CD14-positive monocyte (primary cell): ENCODE measurements around the gene GALNT12. TPM values are rescaled to one million over a fixed set of nuclear protein-coding genes. Genes with fewer than 3 reads are reported as not detected.

ENCODE experiments used
- DNase-seq, 3 donors: peaks; one replicate each; pipeline ENCODE4 v3.0.0-alpha.2; 2011 to 2022
- H2AFZ ChIP-seq: 2 replicates; pipeline ENCODE4 v1.6.0; 2012; ENCODE audit warnings: mild to moderate bottlenecking, low read depth, low read length, inconsistent platforms; ENCODE audit not compliant: insufficient read depth, poor library complexity, severe bottlenecking
- H3K27ac ChIP-seq, 2 donors: 1 replicate in 1 of 2; 2 replicates in 1 of 2; pipeline ENCODE4 v1.5.1; 2012 to 2013; ENCODE audit warnings: low read length in 2 of 2, control low read depth in 1 of 2, inconsistent platforms in 1 of 2, low read depth in 1 of 2, mild to moderate bottlenecking in 1 of 2
- H3K27me3 ChIP-seq, 2 donors: one replicate each; pipeline versions ENCODE4 v1.6.0 to v1.6.1; 2011 to 2013; ENCODE audit warnings: low read length in 2 of 2; ENCODE audit not compliant: control insufficient read depth in 2 of 2, insufficient read depth in 2 of 2
- H3K36me3 ChIP-seq, 2 donors: replicated peaks in 1 of 2; 1 replicate in 1 of 2; 2 replicates in 1 of 2; pipeline versions ENCODE4 v1.5.1 to v1.6.1; 2012 to 2013; ENCODE audit warnings: low read length in 2 of 2, control low read depth in 1 of 2, inconsistent platforms in 1 of 2, mild to moderate bottlenecking in 1 of 2; ENCODE audit not compliant: insufficient read depth in 2 of 2, control insufficient read depth in 1 of 2
- H3K4me1 ChIP-seq, 2 donors: 1 replicate in 1 of 2; 2 replicates in 1 of 2; pipeline versions ENCODE4 v1.5.1 to v1.6.1; 2012 to 2013; ENCODE audit warnings: low read length in 2 of 2, control low read depth in 1 of 2, inconsistent platforms in 1 of 2, mild to moderate bottlenecking in 1 of 2, moderate library complexity in 1 of 2; ENCODE audit not compliant: insufficient read depth in 2 of 2, control insufficient read depth in 1 of 2
- H3K4me2 ChIP-seq: replicated peaks from 2 replicates; pipeline ENCODE3; 2012; ENCODE audit warnings: low read length, moderate library complexity, mild to moderate bottlenecking; ENCODE audit not compliant: poor library complexity, severe bottlenecking; ENCODE audit errors: extremely low read depth
- H3K4me3 ChIP-seq, 3 experiments: fragments of 200-600 bp in 1 of 3; sonication (generic) in 1 of 3; replicated peaks in 1 of 3; 1 replicate in 2 of 3; 2 replicates in 1 of 3; pipeline ENCODE4 v1.5.1; 2011 to 2013; ENCODE audit warnings: low read length in 3 of 3, mild to moderate bottlenecking in 3 of 3, control low read depth in 2 of 3, low read depth in 2 of 3, inconsistent platforms in 1 of 3, moderate library complexity in 1 of 3
- H3K79me2 ChIP-seq: 2 replicates; pipeline ENCODE4 v1.6.0; 2012; ENCODE audit warnings: mild to moderate bottlenecking, control low read depth, inconsistent platforms, low read length, moderate library complexity; ENCODE audit not compliant: insufficient read depth
- H3K9ac ChIP-seq: 2 replicates; pipeline ENCODE4 v1.6.0; 2017; ENCODE audit warnings: low read length, mild to moderate bottlenecking; ENCODE audit not compliant: insufficient read depth, poor library complexity, severe bottlenecking
- H3K9me3 ChIP-seq, 2 donors: replicated peaks in 1 of 2; 1 replicate in 1 of 2; 2 replicates in 1 of 2; pipeline versions ENCODE4 v1.5.1 to v1.6.1; 2012 to 2013; ENCODE audit warnings: low read length in 2 of 2, control low read depth in 1 of 2; ENCODE audit not compliant: control insufficient read depth in 1 of 2, insufficient read depth in 1 of 2
- H4K20me1 ChIP-seq: 2 replicates; pipeline ENCODE4 v1.6.0; 2012; ENCODE audit warnings: mild to moderate bottlenecking, low read length, control low read depth, moderate library complexity; ENCODE audit not compliant: insufficient read depth
- H3K27ac Mint-ChIP-seq, 7 donors: one replicate each; pipeline ENCODE4 v1.8.0; 2020; ENCODE audit warnings: mild to moderate bottlenecking in 7 of 7, mixed read lengths in 7 of 7, moderate library complexity in 6 of 7, inconsistent platforms in 2 of 7
- H3K27me3 Mint-ChIP-seq, 3 donors: one replicate each; pipeline ENCODE4 v1.8.0; 2021 to 2022; ENCODE audit warnings: low read depth in 3 of 3, mild to moderate bottlenecking in 3 of 3, mixed read lengths in 3 of 3, moderate library complexity in 3 of 3, inconsistent platforms in 1 of 3
- H3K36me3 Mint-ChIP-seq, 2 donors: one replicate each; pipeline ENCODE4 v1.8.0; 2020; ENCODE audit warnings: mixed read lengths in 2 of 2, inconsistent platforms in 1 of 2, mild to moderate bottlenecking in 1 of 2
- H3K4me1 Mint-ChIP-seq: one replicate; pipeline ENCODE4 v1.8.0; 2020; ENCODE audit warnings: mild to moderate bottlenecking, mixed read lengths
- H3K4me3 Mint-ChIP-seq, 2 donors: one replicate each; pipeline ENCODE4 v1.8.0; 2020; ENCODE audit warnings: mild to moderate bottlenecking in 2 of 2, mixed read lengths in 2 of 2, moderate library complexity in 1 of 2
- H3K9me3 Mint-ChIP-seq, 7 donors: one replicate each; pipeline ENCODE4 v1.8.0; 2020 to 2022; ENCODE audit warnings: mixed read lengths in 7 of 7, mild to moderate bottlenecking in 6 of 7, moderate library complexity in 6 of 7, inconsistent platforms in 2 of 7
- CTCF ChIP-seq: fragments of 200-600 bp; IDR thresholded peaks from one replicate; pipeline ENCODE4 v1.8.0; 2022; ENCODE audit warnings: antibody characterized with exemption, mild to moderate bottlenecking
- WGBS: methylation state at CpG from one replicate; pipeline ENCODE4 v1.1.5; 2013; ENCODE audit warnings: missing lambda C conversion rate; ENCODE audit not compliant: insufficient coverage; 5-methylcytosine and 5-hydroxymethylcytosine counted together
- intact Hi-C, 2 donors: fragments of 100-400 bp; cut with micrococcal nuclease; formaldehyde crosslinking; loops; one replicate each; pipeline versions ENCODE4 v1.15.0 to v1.15.1; 2023
- polyA plus RNA-seq, 3 donors: library from polyadenylated mRNA; depleted of rRNA in 1 of 3; unstranded in 2 of 3; stranded (reverse) in 1 of 3; fragments of 300-500 nt in 2 of 3; fragments of >200 nt in 1 of 3; fragmentation: Illumina TruSeq in 2 of 3; gene quantifications; 1 replicate in 2 of 3; 2 replicates in 1 of 3; pipeline ENCODE4 v1.2.3, GENCODE V29; 2012 to 2021

The GALNT12 gene
- polyA plus RNA-seq, 3 donors: 0.16 TPM; not detected in 2

GRCh38 chr9:98774746-98775145, 32.7 kb upstream of the GALNT12 start:
- peaks cover 0 to 7% (median 0%) of the 10 kb centered on the region in 3 donors for H3K27me3 Mint-ChIP-seq
- Histone ChIP-seq H3K4me3 (no peak overlapping the region), H3K9ac (no peak overlapping the region), H3K27me3 (no peaks in the 10 kb centered on the region), H3K27ac (no peak overlapping the region), H3K4me2 (no peak overlapping the region), H3K36me3 (no peaks in the 10 kb centered on the region), H2AFZ (no peak overlapping the region), H3K9me3 (no peaks in the 10 kb centered on the region), H3K79me2 (no peaks in the 10 kb centered on the region), H3K4me1 (no peaks in the 10 kb centered on the region), H4K20me1 (no peaks in the 10 kb centered on the region)
- H3K9me3 Mint-ChIP-seq: peaks cover 0 to 5% (median 4%) of the 10 kb centered on the region in 7 donors
- intact Hi-C loops: loop anchor here (5.0 kb wide), 1 partner anchor 457 kb away; no protein-coding TSS in a partner anchor
- peak; percentile 62 for TF ChIP-seq CTCF
- H3K4me1 Mint-ChIP-seq: no peaks in the 10 kb centered on the region
- 95% methylated on average over 4 of the region's 9 CpGs for WGBS
- no peak overlapping the region for H3K4me3 Mint-ChIP-seq
- peak in 2 of 3 donors; percentile 20 to 41 for DNase-seq
- no peak overlapping the region for H3K27ac Mint-ChIP-seq
- peaks cover 0 to 4% of the 10 kb centered on the region in 2 donors for H3K36me3 Mint-ChIP-seq

- Histone ChIP-seq H3K79me2 (no peaks in the 10 kb centered on the region), H3K27me3 (no peaks in the 10 kb centered on the region), H3K4me1 (no peaks in the 10 kb centered on the region), H3K36me3 (no peaks in the 10 kb centered on the region), H3K4me3 (no peak overlapping the region), H2AFZ (no peak overlapping the region), H3K27ac (no peak overlapping the region), H3K9me3 (no peaks in the 10 kb centered on the region), H3K4me2 (no peak overlapping the region), H4K20me1 (no peaks in the 10 kb centered on the region), H3K9ac (no peak overlapping the region)
- Mint-ChIP-seq H3K9me3 (no peaks in the 10 kb centered on the region), H3K4me3 (no peak overlapping the region), H3K27ac (no peak overlapping the region), H3K4me1 (no peaks in the 10 kb centered on the region), H3K36me3 (no peaks in the 10 kb centered on the region), H3K27me3 (peaks cover 0 to 7% (median 0%) of the 10 kb centered on the region in 3 donors)
- TF ChIP-seq CTCF: peak; percentile 81
- 58% methylated on average over 5 of the region's 8 CpGs for WGBS
- intact Hi-C loops: loop anchor here (5.0 kb wide), 1 partner anchor 459 kb away; no protein-coding TSS in a partner anchor
- peak; percentile 20 to 59 (median 56) for DNase-seq
Measured at GRCh38 chr9:98775831-98776441, 31.5 kb upstream of the GALNT12 start.
